GM23338 (cell line): ENCODE measurements around the gene ATP9A.

ENCODE experiments used
- CTCF ChIP-seq, 2 experiments: fragments of 200-600 bp in 1 of 2; sonication (generic) in 1 of 2; conservative IDR thresholded peaks; 2 replicates each; pipeline versions ENCODE4 v1.5.1 to v1.6.1; 2016 to 2017; ENCODE audit warnings: antibody characterized with exemption in 2 of 2, low read depth in 2 of 2, mild to moderate bottlenecking in 2 of 2, moderate library complexity in 1 of 2
- EZH2 ChIP-seq: fragments of 200-600 bp; sonication (generic); IDR thresholded peaks from one replicate; pipeline ENCODE4 v1.8.0; 2017; ENCODE audit warnings: antibody characterized with exemption, mild to moderate bottlenecking, low read depth; ENCODE audit not compliant: unreplicated experiment
- EZH2phosphoT487 ChIP-seq: fragments of 200-600 bp; sonication (generic); IDR thresholded peaks from one replicate; pipeline ENCODE4 v1.8.1; 2018; ENCODE audit warnings: antibody characterized with exemption; ENCODE audit not compliant: unreplicated experiment
- POLR2AphosphoS5 ChIP-seq: IDR thresholded peaks from 2 replicates; pipeline ENCODE4 v1.6.1; 2016; ENCODE audit warnings: antibody characterized with exemption, low read depth
- REST ChIP-seq: IDR thresholded peaks from one replicate; pipeline ENCODE4 v1.6.1; 2018; ENCODE audit warnings: antibody characterized with exemption; ENCODE audit not compliant: unreplicated experiment
- TF ChIP-seq, protein P1 (sequence below): fragments of 250-450 bp; sonication (Bioruptor Pico); IDR thresholded peaks from 2 replicates; pipeline ENCODE4 v1.5.0; 2020; ENCODE audit warnings: mild to moderate bottlenecking, moderate library complexity

GRCh38 chr20:51611625-51611890 lies 156.6 kb downstream of the ATP9A start:
- TF ChIP-seq CTCF (conservative IDR thresholded peaks at IDR 0.05; ENCODE audit: low read depth in 2 of 2) (no peak), EZH2phosphoT487 (no peak), EZH2 (no peak), REST (no peak), POLR2AphosphoS5 (no peak)
- TF ChIP-seq, protein P1, sequence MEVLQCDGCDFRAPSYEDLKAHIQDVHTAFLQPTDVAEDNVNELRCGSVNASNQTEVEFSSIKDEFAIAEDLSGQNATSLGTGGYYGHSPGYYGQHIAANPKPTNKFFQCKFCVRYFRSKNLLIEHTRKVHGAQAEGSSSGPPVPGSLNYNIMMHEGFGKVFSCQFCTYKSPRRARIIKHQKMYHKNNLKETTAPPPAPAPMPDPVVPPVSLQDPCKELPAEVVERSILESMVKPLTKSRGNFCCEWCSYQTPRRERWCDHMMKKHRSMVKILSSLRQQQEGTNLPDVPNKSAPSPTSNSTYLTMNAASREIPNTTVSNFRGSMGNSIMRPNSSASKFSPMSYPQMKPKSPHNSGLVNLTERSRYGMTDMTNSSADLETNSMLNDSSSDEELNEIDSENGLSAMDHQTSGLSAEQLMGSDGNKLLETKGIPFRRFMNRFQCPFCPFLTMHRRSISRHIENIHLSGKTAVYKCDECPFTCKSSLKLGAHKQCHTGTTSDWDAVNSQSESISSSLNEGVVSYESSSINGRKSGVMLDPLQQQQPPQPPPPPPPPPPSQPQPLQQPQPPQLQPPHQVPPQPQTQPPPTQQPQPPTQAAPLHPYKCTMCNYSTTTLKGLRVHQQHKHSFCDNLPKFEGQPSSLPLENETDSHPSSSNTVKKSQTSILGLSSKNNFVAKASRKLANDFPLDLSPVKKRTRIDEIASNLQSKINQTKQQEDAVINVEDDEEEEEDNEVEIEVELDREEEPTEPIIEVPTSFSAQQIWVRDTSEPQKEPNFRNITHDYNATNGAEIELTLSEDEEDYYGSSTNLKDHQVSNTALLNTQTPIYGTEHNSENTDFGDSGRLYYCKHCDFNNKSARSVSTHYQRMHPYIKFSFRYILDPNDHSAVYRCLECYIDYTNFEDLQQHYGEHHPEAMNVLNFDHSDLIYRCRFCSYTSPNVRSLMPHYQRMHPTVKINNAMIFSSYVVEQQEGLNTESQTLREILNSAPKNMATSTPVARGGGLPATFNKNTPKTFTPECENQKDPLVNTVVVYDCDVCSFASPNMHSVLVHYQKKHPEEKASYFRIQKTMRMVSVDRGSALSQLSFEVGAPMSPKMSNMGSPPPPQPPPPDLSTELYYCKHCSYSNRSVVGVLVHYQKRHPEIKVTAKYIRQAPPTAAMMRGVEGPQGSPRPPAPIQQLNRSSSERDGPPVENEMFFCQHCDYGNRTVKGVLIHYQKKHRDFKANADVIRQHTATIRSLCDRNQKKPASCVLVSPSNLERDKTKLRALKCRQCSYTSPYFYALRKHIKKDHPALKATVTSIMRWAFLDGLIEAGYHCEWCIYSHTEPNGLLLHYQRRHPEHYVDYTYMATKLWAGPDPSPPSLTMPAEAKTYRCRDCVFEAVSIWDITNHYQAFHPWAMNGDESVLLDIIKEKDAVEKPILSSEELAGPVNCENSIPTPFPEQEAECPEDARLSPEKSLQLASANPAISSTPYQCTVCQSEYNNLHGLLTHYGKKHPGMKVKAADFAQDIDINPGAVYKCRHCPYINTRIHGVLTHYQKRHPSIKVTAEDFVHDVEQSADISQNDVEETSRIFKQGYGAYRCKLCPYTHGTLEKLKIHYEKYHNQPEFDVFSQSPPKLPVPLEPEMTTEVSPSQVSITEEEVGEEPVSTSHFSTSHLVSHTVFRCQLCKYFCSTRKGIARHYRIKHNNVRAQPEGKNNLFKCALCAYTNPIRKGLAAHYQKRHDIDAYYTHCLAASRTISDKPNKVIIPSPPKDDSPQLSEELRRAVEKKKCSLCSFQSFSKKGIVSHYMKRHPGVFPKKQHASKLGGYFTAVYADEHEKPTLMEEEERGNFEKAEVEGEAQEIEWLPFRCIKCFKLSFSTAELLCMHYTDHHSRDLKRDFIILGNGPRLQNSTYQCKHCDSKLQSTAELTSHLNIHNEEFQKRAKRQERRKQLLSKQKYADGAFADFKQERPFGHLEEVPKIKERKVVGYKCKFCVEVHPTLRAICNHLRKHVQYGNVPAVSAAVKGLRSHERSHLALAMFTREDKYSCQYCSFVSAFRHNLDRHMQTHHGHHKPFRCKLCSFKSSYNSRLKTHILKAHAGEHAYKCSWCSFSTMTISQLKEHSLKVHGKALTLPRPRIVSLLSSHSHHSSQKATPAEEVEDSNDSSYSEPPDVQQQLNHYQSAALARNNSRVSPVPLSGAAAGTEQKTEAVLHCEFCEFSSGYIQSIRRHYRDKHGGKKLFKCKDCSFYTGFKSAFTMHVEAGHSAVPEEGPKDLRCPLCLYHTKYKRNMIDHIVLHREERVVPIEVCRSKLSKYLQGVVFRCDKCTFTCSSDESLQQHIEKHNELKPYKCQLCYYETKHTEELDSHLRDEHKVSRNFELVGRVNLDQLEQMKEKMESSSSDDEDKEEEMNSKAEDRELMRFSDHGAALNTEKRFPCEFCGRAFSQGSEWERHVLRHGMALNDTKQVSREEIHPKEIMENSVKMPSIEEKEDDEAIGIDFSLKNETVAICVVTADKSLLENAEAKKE (CRISPR knock-in tag), result no peak
